ENCODE results near the gene LPCAT2.

DNA sequence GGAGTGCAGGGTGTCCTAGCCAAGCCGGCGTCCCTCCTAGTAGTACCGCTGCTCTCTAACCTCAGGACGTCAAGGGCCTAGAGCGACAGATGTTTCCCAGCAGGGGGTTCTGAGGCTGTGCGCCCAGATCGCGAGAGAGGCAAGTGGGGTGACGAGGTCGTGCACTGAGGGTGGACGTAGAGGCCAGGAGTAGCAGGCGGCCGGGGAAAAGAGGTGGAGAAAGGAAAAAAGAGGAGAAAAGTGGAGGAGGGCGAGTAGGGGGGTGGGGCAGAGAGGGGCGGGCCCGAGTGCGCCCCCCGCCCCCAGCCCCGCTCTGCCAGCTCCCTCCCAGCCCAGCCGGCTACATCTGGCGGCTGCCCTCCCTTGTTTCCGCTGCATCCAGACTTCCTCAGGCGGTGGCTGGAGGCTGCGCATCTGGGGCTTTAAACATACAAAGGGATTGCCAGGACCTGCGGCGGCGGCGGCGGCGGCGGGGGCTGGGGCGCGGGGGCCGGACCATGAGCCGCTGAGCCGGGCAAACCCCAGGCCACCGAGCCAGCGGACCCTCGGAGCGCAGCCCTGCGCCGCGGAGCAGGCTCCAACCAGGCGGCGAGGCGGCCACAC is 29.9 kb upstream of the LPCAT2 start, which contains the start of gene MMP2:
- TF ChIP-seq, protein P1, sequence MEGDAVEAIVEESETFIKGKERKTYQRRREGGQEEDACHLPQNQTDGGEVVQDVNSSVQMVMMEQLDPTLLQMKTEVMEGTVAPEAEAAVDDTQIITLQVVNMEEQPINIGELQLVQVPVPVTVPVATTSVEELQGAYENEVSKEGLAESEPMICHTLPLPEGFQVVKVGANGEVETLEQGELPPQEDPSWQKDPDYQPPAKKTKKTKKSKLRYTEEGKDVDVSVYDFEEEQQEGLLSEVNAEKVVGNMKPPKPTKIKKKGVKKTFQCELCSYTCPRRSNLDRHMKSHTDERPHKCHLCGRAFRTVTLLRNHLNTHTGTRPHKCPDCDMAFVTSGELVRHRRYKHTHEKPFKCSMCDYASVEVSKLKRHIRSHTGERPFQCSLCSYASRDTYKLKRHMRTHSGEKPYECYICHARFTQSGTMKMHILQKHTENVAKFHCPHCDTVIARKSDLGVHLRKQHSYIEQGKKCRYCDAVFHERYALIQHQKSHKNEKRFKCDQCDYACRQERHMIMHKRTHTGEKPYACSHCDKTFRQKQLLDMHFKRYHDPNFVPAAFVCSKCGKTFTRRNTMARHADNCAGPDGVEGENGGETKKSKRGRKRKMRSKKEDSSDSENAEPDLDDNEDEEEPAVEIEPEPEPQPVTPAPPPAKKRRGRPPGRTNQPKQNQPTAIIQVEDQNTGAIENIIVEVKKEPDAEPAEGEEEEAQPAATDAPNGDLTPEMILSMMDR (conservative IDR thresholded peaks at IDR 0.05 in 1 of 2, IDR thresholded peaks at IDR 0.05 in 1 of 2; ENCODE audit: low read depth in 1 of 2, low read length in 2 of 2): no peak
- TF ChIP-seq EZH2 (IDR thresholded peaks at IDR 0.05; ENCODE audit: low read length, missing control alignments): no peak

Measured in fibroblast of lung (primary cell).